Immature natural killer cell (primary cell): Measurements from ENCODE around the gene CDH4. TPM values are rescaled to one million over a fixed set of nuclear protein-coding genes. Genes with fewer than 3 reads are reported as not detected.

Source experiments
- DNase-seq, 3 donors: peaks; one replicate each; pipeline ENCODE4 v3.0.0; 2022; ENCODE audit warnings: mixed read lengths in 1 of 3
- H3K27ac Mint-ChIP-seq, 6 donors: one replicate each; pipeline ENCODE4 v1.8.0; 2020; ENCODE audit warnings: mixed read lengths in 6 of 6, mild to moderate bottlenecking in 5 of 6, inconsistent platforms in 4 of 6, moderate library complexity in 3 of 6
- H3K27me3 Mint-ChIP-seq, 3 donors: one replicate each; pipeline ENCODE4 v1.8.0; 2020 to 2021; ENCODE audit warnings: low read depth in 3 of 3, mild to moderate bottlenecking in 3 of 3, mixed read lengths in 3 of 3, moderate library complexity in 3 of 3, inconsistent platforms in 1 of 3
- H3K36me3 Mint-ChIP-seq, 3 donors: one replicate each; pipeline ENCODE4 v1.8.0; 2020; ENCODE audit warnings: mixed read lengths in 3 of 3, inconsistent platforms in 2 of 3, mild to moderate bottlenecking in 2 of 3
- H3K4me1 Mint-ChIP-seq, 2 donors: one replicate each; pipeline ENCODE4 v1.8.0; 2020; ENCODE audit warnings: inconsistent platforms in 2 of 2, mild to moderate bottlenecking in 2 of 2, mixed read lengths in 2 of 2, moderate library complexity in 1 of 2
- H3K4me3 Mint-ChIP-seq, 5 donors: one replicate each; pipeline ENCODE4 v1.8.0; 2020; ENCODE audit warnings: mild to moderate bottlenecking in 5 of 5, mixed read lengths in 5 of 5, inconsistent platforms in 3 of 5, moderate library complexity in 3 of 5
- H3K9me3 Mint-ChIP-seq, 6 donors: one replicate each; pipeline ENCODE4 v1.8.0; 2020; ENCODE audit warnings: mild to moderate bottlenecking in 6 of 6, mixed read lengths in 6 of 6, inconsistent platforms in 4 of 6, moderate library complexity in 3 of 6
- polyA plus RNA-seq, 3 donors: library from polyadenylated mRNA; unstranded; fragments of 300-500 nt; fragmentation: Illumina TruSeq; gene quantifications; one replicate each; pipeline ENCODE4 v1.2.3, GENCODE V29; 2021

Gene CDH4
- polyA plus RNA-seq, 3 donors from 2014 or later, result not detected

GRCh38 chr20:61855286-61855685 lies 603.2 kb downstream of the CDH4 start:
- Mint-ChIP-seq H3K36me3 (no peaks in the 10 kb centered on the region), H3K27me3 (peaks cover 0 to 1% (median 0%) of the 10 kb centered on the region in 3 donors), H3K27ac (no peak overlapping the region), H3K9me3 (no peaks in the 10 kb centered on the region), H3K4me1 (no peaks in the 10 kb centered on the region), H3K4me3 (no peak overlapping the region)
- DNase-seq, result no peak

DNA sequence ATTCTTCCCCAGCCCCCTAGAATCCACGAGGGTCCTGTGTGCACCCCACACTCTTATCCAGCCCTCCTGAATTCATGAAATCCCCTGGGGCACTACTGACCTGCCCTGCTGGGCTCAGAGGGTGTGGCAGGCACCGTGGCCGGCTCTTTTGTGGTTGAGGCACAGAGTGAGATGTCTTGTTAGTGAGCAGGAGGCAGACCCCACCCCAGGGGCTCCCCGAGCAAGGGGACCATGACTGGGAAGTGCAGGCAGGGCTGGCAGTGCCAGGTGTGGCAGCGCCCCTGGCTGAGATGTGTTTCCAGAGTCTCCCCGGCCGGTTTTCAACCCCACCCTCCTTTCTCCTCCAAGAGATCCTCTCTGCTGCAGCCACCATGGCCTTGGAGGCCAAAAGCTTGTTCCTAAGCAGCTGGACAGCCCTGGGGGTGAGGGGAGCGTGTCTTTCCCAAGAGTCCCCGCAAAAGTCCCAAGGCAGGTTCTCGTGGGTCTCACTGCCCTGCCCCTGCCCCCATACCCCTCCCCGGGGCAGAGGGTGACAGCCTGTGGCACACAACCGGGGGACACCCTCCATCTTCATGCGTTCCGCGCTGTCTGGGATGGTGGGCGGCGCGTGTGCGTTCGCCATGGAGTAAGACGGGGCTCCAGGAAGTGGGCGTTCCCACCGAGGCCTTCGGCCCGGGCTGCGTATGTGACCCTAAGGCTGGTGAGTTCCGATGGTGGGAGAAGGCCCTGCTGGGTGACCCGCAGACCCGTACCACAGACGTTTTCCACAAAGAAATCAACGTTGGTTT lies 604.8 kb downstream of the CDH4 start:
- Mint-ChIP-seq H3K27me3 (peaks cover 0 to 6% (median 6%) of the 10 kb centered on the region in 3 donors), H3K4me1 (peaks cover 5 to 7% of the 10 kb centered on the region in 2 donors), H3K4me3 (no peak overlapping the region), H3K27ac (no peak overlapping the region), H3K36me3 (no peaks in the 10 kb centered on the region), H3K9me3 (no peaks in the 10 kb centered on the region)
- no peak for DNase-seq

- no peaks in the 10 kb centered on the region for H3K9me3 Mint-ChIP-seq
- H3K4me3 Mint-ChIP-seq, result no peak overlapping the region
- no peaks in the 10 kb centered on the region for H3K36me3 Mint-ChIP-seq
- peaks cover 0 to 6% (median 6%) of the 10 kb centered on the region in 3 donors for H3K27me3 Mint-ChIP-seq
- no peak for DNase-seq
- peaks cover 5 to 7% of the 10 kb centered on the region in 2 donors for H3K4me1 Mint-ChIP-seq
- H3K27ac Mint-ChIP-seq, result no peak overlapping the region
These were observed 605.3 kb downstream of the CDH4 start for GRCh38 chr20:61857414-61857775.

- Mint-ChIP-seq H3K27me3 (peaks cover 0 to 6% (median 6%) of the 10 kb centered on the region in 3 donors), H3K4me1 (peaks cover 5 to 7% of the 10 kb centered on the region in 2 donors), H3K9me3 (no peaks in the 10 kb centered on the region), H3K4me3 (no peak overlapping the region), H3K36me3 (no peaks in the 10 kb centered on the region), H3K27ac (no peak overlapping the region)
- DNase-seq, result no peak
These were observed 605.8 kb downstream of the CDH4 start for GRCh38 chr20:61857884-61858283.

DNA sequence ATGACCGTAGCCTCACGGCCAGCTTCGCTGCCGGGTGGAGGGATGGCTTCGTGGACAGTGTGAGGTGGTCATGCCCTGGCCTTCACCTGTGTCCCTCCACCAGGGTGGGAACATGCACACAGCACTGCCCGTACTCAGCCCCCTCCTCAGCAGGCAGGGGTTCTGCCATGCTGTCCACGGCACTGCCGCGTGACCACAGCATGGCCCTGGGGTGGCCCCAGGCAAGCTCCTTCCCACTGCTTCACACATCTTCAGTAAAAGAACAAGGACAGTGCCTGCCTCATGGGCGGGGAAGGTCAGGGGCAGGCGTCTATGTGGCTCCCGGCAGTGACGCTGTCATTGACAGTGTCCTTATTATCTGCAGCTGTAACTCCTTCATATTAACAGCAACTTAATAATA lies 607.7 kb downstream of the CDH4 start:
- Mint-ChIP-seq H3K9me3 (no peaks in the 10 kb centered on the region), H3K4me3 (no peak overlapping the region), H3K27ac (no peak overlapping the region), H3K4me1 (peaks cover 5 to 7% of the 10 kb centered on the region in 2 donors), H3K27me3 (peaks cover 0 to 6% (median 6%) of the 10 kb centered on the region in 3 donors), H3K36me3 (no peaks in the 10 kb centered on the region)
- DNase-seq, result no peak

- H3K4me3 Mint-ChIP-seq, result no peak overlapping the region
- peaks cover 5 to 7% of the 10 kb centered on the region in 2 donors for H3K4me1 Mint-ChIP-seq
- no peak overlapping the region for H3K27ac Mint-ChIP-seq
- no peaks in the 10 kb centered on the region for H3K36me3 Mint-ChIP-seq
- peaks cover under 1 to 6% (median 5%) of the 10 kb centered on the region in 3 donors for H3K27me3 Mint-ChIP-seq
- no peak for DNase-seq
- peaks cover 4 to 5% (median 4%) of the 10 kb centered on the region in 6 donors for H3K9me3 Mint-ChIP-seq
These were observed 608.4 kb downstream of the CDH4 start for GRCh38 chr20:61860260-61860987.

DNA sequence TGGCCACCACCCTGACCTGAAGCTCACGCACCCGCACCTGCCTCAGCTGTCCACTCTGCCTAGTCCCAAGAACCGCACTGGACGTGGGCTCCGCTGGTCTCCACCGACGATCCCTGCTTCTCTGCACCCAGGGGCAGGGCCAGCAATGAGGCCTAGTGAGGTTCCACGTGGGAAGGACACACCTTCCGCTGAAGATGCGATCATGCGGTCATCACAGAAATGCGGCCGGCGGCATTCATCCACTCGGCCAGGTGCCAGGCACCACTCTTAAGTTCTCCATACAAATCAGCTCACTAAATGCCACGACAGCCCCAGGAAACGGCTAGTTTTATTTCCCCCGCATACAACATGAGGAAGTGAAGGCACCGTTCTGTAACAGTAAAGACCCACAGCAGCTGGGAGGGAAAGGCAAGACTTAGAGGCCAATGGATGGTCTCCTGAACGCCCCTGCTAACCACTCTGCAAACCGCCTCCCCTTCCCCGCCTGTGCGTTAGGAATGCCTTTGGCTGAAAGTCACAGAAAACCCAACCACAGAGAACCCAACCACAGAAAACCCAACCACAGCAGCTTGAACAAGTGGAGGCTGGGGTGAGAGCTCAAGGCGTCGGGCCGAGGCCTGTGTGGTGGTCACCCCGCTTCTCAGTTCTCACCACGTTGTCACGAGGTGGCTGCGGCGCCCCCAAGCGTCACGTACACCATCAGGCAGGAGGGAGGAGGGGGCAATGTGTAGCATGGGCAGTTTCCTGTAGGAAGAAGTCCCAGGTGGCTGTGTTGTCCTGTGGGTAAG lies 609.2 kb downstream of the CDH4 start:
- Mint-ChIP-seq H3K4me1 (peaks cover 5 to 7% of the 10 kb centered on the region in 2 donors), H3K4me3 (peak overlapping the region in 1 of 5 donors; percentile 10), H3K9me3 (peaks cover 4 to 9% (median 7%) of the 10 kb centered on the region in 6 donors), H3K27me3 (peaks cover 2 to 6% (median 5%) of the 10 kb centered on the region in 3 donors), H3K36me3 (no peaks in the 10 kb centered on the region), H3K27ac (peak overlapping the region in 3 of 6 donors; percentile 29 to 75 (median 66))
- peak; percentile 20 to 30 (median 27) for DNase-seq

GRCh38 chr20:61861858-61862257 lies 609.8 kb downstream of the CDH4 start:
- DNase-seq, result no peak
- Mint-ChIP-seq H3K27ac (peak overlapping the region in 2 of 6 donors; percentile 66 to 75), H3K27me3 (peaks cover 2 to 6% (median 5%) of the 10 kb centered on the region in 3 donors), H3K9me3 (peaks cover 4 to 9% (median 7%) of the 10 kb centered on the region in 6 donors), H3K4me3 (no peak overlapping the region), H3K4me1 (peaks cover 5 to 7% of the 10 kb centered on the region in 2 donors), H3K36me3 (no peaks in the 10 kb centered on the region)

GRCh38 chr20:61862881-61863280 lies 610.8 kb downstream of the CDH4 start:
- peaks cover 2 to 6% (median 5%) of the 10 kb centered on the region in 3 donors for H3K27me3 Mint-ChIP-seq

GRCh38 chr20:61864481-61864880 lies 612.4 kb downstream of the CDH4 start:
- Mint-ChIP-seq H3K9me3 (peaks cover 4 to 9% (median 7%) of the 10 kb centered on the region in 6 donors), H3K36me3 (no peaks in the 10 kb centered on the region), H3K4me3 (no peak overlapping the region), H3K27me3 (peaks cover 2 to 6% (median 5%) of the 10 kb centered on the region in 3 donors), H3K27ac (no peak overlapping the region), H3K4me1 (peaks cover 5 to 7% of the 10 kb centered on the region in 2 donors)
- no peak for DNase-seq

More at GRCh38 chr20:61862881-61863280, 610.8 kb downstream of the CDH4 start:
- H3K9me3 Mint-ChIP-seq, result peaks cover 4 to 9% (median 7%) of the 10 kb centered on the region in 6 donors
- no peaks in the 10 kb centered on the region for H3K36me3 Mint-ChIP-seq
- H3K27ac Mint-ChIP-seq, result no peak overlapping the region
- H3K4me1 Mint-ChIP-seq, result peaks cover 5 to 7% of the 10 kb centered on the region in 2 donors
- H3K4me3 Mint-ChIP-seq, result no peak overlapping the region
- no peak for DNase-seq

DNA sequence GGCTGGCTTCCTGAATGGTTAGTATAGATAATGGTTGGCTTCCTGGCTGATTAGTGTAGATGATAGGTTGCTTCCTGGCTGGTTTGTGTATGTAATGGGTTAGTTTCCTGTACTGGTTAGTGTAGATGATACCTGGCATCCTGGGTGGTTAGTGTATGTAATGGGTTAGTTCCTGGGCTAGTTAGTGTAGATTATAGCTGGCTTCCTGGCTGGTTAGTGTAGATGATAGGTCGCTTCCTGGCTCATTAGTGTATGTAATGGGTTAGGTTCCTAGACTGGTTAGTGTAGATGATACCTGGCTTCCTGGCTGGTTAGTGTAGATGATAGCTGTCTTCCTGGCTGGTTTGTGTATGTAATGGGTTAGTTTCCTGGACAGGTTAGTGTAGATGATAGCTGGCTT lies 613.3 kb downstream of the CDH4 start:
- no peaks in the 10 kb centered on the region for H3K36me3 Mint-ChIP-seq
- H3K4me1 Mint-ChIP-seq, result peaks cover 5 to 7% of the 10 kb centered on the region in 2 donors
- H3K4me3 Mint-ChIP-seq, result no peak overlapping the region
- peaks cover 4 to 9% (median 7%) of the 10 kb centered on the region in 6 donors for H3K9me3 Mint-ChIP-seq
- H3K27me3 Mint-ChIP-seq, result peaks cover 2 to 6% (median 5%) of the 10 kb centered on the region in 3 donors
- H3K27ac Mint-ChIP-seq, result peak overlapping the region in 3 of 6 donors; percentile 14 to 56 (median 42)
- DNase-seq, result no peak

- H3K27me3 Mint-ChIP-seq, result peaks cover 2 to 4% (median 3%) of the 10 kb centered on the region in 3 donors
- H3K4me1 Mint-ChIP-seq, result peaks cover 4% of the 10 kb centered on the region in 2 donors
- no peak for DNase-seq
- no peak overlapping the region for H3K27ac Mint-ChIP-seq
- no peaks in the 10 kb centered on the region for H3K36me3 Mint-ChIP-seq
- no peak overlapping the region for H3K4me3 Mint-ChIP-seq
- peaks cover 4 to 9% (median 7%) of the 10 kb centered on the region in 6 donors for H3K9me3 Mint-ChIP-seq
These were observed 614.1 kb downstream of the CDH4 start for GRCh38 chr20:61866165-61866564.

- Mint-ChIP-seq H3K27me3 (peaks cover 0 to 2% (median 0%) of the 10 kb centered on the region in 3 donors), H3K27ac (no peak overlapping the region), H3K4me3 (no peak overlapping the region), H3K9me3 (peaks cover 4 to 12% (median 7%) of the 10 kb centered on the region in 6 donors), H3K36me3 (no peaks in the 10 kb centered on the region), H3K4me1 (no peaks in the 10 kb centered on the region)
- no peak for DNase-seq
These were observed 615.9 kb downstream of the CDH4 start for GRCh38 chr20:61868006-61868405.
